GM11168 (cell line): ENCODE results near the gene ANXA2R.

Source experiments
- in situ Hi-C: fragments of 300-500 bp; cut with MboI; formaldehyde crosslinking; loops from one replicate; pipeline ENCODE4 v1.12.0; 2022; ENCODE audit warnings: low sequenced_read_pairs; ENCODE audit not compliant: unreplicated experiment

Gene ANXA2R

DNA sequence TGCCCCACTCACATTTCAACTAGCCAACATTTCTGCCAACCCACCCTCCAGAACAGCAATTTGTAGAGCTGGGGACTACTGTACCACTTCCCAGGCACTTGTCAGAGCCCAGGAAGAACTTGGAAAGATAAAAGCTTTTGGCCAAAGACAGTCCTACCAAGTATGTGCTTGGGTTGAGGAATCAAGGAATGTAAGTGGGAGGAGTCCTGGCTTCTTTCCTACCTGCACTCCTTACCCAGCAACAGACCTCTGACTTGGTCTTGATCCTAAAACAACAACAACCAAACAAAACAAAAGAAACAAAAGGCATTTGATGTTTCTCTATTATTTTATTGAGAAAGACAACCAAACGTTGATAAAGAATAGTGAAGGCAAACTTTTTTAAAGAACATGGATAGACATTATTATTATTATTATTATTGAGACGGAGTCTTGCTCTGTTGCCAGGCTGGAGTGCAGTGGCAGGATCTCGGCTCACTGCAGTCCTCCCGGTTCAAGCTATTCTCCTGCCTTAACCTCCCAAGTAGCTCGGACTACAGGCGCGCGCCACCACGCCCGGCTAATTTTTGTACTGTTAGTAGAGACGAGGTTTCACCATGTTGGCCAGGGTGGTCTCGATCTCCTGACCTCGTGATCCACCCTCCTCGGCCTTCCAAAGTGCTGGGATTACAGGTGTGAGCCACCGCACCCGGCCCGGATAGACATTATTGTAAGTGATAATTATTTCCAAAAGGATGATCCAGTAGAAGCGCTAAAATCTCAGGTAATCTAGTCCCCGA, 33.5 kb downstream of the ANXA2R start:
- in situ Hi-C loops = no loop called here

DNA sequence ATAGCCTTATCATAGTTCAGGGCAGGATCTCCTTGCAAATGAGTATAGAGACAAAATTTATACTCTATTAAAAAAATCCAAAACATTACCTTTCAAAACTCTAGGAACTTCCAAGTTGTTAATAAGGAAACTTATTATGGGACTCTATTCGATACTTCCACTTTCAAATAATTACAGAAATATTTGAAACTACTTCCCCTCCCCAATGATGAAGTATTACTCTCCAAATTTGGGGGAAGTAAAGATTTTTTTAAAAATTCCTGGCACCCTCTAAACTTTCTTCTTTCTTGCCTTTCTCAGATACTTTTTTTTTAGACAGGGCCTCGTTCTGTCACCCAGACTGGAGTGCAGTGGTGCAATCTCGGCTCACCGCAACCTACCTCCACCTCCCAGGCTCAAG, 35.1 kb downstream of the ANXA2R start:
- in situ Hi-C loops = no loop called here

DNA sequence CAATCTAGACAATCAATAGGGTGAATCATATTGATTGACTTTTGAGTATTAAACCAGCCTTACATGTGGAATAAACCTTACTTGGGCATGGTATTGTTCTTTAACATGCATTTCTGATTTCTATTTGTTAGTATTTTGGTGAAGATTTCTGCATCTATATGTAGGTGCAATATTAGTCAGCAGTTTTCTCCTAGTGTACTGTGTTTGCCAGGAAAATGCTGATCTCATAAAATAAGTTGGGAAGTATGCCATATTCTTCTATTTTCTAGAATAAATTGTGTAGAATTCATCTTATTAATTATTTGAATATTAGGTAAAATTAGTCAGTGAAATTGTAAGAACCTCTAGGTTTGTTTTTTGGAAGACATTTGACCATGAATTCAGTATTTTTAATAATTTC, 38.4 kb downstream of the ANXA2R start:
- in situ Hi-C loops = no loop called here

DNA sequence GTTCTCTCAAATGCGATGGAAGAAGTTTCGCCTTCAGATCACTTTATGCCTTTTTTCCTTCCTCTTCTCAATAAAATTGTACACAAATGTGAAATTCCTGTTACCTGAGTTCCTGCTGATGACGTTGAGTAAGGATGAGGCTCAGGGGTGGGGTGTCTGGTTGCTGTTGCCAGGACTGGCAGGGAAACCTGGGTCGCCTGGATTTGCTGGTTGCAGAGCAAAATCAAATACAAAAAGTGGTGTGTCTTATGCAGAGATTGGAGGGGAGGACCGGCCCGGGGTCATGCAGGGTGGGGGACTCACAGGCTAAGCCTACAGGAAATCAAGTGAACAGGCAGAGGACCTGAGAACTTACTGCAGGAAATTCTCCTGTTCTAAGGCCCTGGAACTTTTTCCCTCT, 39.2 kb downstream of the ANXA2R start:
- in situ Hi-C loops = no loop called here

DNA sequence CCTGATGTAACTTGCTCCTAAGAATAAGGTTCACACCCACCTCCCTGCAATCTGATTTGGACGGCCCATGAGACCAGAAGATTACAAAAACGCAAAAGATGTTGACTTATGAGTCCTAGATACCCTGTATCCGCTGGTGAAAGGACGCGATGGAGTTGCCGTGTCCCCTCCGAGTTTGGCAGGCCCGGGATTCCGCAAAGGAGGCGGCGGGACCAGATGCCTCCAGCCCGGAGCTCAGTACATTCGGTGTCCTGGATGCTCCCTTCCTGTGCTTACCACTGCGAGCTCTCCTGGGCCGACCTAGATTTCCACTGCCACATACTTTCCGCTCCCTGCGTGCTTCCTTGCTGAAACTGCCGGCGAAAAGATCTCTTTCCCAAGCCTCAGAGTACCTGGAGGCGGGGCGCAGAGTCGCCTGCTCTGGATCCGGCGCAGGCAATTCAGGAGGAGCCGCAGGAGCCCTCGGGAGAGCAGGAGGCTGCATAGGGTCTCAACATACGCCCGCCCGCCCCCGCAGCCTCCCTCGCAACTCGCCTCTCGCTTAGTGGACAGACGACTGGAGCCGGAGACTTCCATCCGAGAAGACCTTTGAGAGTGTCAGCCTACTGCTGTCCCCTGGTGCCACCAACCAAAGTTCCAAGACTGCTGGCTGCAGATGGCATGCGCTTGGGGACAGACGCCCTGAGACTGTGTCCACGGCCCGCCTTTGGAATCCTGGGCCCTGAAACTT, 39.8 kb downstream of the ANXA2R start:
- in situ Hi-C loops = no loop called here

DNA sequence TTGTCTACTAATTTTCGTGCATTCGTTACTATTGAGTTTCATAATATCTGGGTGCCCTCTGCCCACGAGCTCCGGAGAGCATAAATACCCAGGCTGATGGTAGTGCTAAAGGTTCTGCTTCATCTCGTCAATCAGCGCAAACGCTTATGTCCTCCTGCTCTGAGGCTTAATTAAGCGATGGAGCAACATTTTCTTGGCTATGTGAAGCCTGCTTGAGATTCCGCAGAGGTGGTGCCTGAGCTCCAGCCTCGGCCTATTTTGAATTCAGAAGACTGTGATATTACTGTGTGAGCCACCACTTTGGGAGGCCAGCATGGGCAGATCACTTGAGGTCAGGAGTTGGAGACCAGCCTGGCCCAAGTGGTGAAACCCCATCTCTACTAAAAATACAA, 44.8 kb downstream of the ANXA2R start:
- in situ Hi-C loops = no loop called here

DNA sequence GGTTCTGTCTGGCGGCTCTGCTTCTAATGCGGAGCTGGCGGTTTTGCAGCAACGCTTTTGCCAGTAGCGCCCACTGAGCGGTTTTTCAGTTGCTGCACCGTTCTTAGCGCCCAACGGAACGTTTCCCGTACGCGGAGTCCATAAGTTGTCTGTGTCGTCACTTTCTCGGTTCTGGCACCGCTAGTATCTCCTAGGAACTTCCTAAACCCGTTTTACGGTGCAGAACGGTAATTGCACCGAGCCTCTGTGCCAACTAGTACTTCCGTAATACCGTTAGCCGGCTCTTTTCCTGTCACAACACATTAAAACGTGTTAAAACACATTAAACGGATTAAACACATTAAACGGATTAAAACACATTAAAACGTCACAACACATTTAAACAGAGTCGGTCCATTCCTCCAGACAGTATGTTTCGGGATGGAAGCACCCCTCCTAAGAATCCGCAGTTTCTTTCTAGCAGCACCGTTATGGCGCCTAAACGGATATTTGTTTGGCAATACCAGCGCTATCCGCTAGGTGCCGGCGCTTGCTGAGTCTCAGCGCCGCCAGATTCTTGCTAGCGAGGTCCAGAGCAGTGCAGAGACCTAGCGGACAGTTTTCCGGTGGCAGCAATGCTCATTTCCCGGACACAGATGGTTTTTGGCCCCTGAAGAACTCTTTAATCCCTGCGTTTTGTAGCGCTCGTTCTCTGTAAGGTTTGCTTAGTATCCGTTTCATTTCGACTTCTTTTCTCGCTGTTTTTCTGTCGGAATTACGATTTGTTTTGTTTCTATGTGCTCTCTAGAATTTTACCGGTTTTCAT, 45.4 kb downstream of the ANXA2R start:
- in situ Hi-C loops = no loop called here

DNA sequence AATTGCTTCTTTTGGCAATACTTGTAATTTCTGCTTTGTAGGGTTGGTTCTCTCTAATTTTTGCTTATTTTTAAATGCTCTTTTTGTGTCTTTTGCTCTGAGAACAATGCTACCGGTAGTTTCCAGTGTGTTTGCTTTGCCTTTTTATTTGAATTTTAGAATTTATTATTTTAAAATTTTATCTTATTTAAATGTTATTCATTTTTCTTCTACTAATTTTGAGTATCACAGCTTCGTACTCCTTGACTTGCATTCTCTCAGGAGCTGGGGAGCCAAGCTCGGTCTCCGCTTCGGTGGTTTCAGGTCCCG, 45.9 kb downstream of the ANXA2R start:
- in situ Hi-C loops = no loop called here

DNA sequence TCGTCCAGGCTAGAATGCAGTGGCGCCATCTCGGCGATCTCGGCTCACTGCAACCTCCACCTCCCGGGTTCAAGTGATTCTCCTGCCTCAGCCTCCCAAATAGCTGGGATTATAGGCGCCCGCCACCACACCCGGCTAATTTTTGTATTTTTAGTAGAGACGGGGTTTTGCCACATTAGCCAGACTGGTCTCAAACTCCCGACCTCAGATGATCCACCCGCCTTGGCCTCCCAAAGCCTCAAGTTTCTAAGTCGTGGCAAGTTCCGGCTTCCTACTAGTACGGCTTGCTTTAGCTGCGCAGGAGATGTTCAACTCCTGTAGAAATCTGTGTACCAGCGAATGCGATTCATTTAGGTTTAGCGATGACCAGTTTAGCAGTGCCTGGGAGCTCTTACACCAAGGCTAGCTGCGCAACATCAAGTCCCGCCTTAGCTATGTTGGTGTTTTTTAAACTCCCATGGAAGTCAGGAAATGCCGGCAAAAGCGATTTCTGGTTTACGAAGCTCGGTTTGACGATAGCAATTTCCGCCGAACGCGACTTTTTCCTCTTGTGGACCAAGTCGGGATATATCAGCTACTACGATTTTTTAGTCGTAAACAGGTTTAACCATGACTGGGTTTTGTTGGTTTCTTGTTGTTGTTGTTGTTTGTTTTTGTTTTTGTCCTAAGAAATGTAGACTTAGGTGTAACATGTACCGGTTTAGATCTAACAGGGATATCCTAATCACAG, 46.4 kb downstream of the ANXA2R start:
- in situ Hi-C loops = no loop called here

DNA sequence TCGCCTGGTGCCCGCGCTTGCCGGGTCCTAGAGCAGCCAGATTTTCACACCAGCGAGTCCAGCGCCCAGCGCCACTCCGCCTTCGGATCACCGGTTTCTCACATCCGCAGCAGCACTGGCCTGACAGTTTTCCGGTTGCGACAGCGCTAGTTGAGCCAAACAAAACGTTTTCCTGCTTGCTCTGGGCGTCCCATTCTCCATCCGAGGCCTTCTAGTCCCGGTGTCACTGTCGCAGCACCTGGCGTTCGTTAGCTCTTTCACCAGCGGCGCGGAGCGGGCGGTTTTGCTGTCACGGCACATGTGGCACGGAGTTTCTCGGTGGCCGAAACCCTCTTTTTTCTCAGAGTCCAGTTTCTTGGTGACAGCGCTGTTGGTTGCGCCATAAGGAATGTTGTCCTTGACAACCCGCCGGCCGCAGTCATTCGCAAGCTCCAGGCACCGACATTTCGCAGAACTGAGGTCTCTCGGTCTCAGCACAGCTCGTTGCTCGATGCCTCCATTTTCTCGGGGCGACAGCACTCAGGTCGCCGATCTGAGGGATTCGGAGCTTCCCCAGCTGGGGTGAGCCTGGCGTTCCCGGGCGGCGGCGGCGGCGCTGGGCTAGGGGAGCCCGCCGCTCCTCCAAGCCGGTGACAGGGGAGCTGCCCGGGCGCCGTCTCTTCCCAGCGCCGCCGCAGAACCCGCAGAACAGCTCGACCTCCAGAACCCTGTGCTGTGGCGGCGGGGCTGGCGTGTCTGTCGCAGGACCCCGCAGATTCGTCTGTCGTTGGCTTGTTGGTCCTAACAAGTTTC, 47.8 kb downstream of the ANXA2R start:
- in situ Hi-C loops = no loop called here

DNA sequence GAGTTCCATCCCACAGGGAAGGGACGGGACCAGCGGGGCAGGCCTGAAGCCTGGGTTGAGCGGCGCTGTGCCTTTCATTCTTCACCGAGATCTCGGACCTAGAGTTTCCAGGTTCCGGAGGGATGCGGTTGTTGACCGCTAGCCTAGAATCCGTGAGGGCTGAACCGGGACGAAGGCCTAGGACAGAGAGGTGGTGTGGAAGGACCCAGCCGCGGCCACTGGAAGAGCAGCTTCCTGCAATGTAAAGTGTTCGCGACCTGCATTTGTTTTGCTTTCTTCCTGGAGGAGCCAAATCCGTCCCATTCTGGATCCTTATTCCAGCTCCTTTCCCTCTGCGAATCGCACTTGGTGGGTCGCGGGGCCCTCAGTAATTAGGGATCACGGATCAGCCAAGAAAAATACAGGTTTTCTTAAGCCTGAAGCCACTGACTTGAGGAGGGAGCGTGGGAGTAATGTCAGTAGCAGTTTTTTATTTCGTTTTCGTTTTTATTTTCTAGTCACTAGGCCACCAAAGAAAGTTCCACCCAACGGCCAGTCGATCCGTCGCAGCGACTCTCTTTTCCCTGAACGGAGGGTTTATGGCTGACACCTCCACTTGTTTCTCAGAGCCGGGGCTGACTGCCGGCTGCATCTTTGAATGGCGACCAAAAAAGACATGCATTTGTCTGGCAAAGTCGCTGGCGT, 48.6 kb downstream of the ANXA2R start:
- in situ Hi-C loops = no loop called here

DNA sequence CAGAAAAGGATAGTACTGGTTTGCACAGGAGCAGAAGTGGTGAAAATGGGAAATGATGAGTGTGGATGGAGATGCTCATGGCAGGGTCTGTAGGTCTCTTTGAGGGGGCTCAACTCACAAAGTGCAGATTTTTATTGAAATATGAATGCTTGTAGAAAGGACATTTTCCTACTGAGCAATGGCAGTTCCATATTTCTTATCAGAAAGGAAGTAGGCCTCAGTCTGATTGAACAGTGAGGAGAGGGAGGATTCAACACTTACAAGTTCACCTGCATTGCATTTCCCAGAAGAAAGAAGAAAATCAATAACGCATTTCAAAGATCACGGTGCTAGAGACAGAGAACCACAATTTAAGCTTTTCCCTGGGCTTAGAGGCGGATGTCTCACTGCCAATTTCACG, 49.2 kb downstream of the ANXA2R start:
- in situ Hi-C loops = no loop called here
